DOHH2 (cell line): ENCODE data around the gene ZNF341.

Experiments used
- H3F3A ChIP-seq: fragments of 200-600 bp; sonication (generic), shearing (Covaris generic); 2 replicates; pipeline ENCODE4 v1.6.0; 2016; ENCODE audit warnings: antibody characterized with exemption, mild to moderate bottlenecking; ENCODE audit not compliant: control insufficient read depth, insufficient read depth
- H3K27ac ChIP-seq: fragments of 200-600 bp; sonication (generic); 2 replicates; pipeline ENCODE4 v1.5.1; 2014; ENCODE audit warnings: low read depth, mild to moderate bottlenecking, low read length, moderate library complexity
- H3K27me3 ChIP-seq: fragments of 200-600 bp; sonication (generic); 2 replicates; pipeline ENCODE4 v1.6.1; 2014; ENCODE audit warnings: mild to moderate bottlenecking, low read length, mixed read lengths; ENCODE audit not compliant: control insufficient read depth
- H3K36me3 ChIP-seq: fragments of 200-600 bp; sonication (generic); 2 replicates; pipeline ENCODE4 v1.6.1; 2014; ENCODE audit warnings: mild to moderate bottlenecking, low read length, moderate library complexity, mixed read lengths; ENCODE audit not compliant: control insufficient read depth
- H3K4me1 ChIP-seq: fragments of 200-600 bp; sonication (generic); 2 replicates; pipeline ENCODE4 v1.6.1; 2014; ENCODE audit warnings: mild to moderate bottlenecking, low read length, mixed read lengths; ENCODE audit not compliant: control insufficient read depth
- H3K4me2 ChIP-seq: fragments of 200-600 bp; sonication (generic); 2 replicates; pipeline ENCODE4 v1.6.0; 2014; ENCODE audit warnings: mild to moderate bottlenecking, low read length, moderate library complexity
- H3K4me3 ChIP-seq: fragments of 200-600 bp; sonication (generic); 2 replicates; pipeline ENCODE4 v1.5.1; 2014; ENCODE audit warnings: mild to moderate bottlenecking, low read length, mixed read lengths
- H3K79me2 ChIP-seq: fragments of 200-600 bp; sonication (generic); 2 replicates; pipeline ENCODE4 v1.6.1; 2014; ENCODE audit warnings: mild to moderate bottlenecking, low read length, mixed read lengths; ENCODE audit not compliant: control insufficient read depth
- H3K9me2 ChIP-seq: fragments of 200-600 bp; sonication (generic); replicated peaks from 2 replicates; pipeline ENCODE4 v1.6.1; 2014; ENCODE audit warnings: mild to moderate bottlenecking, low read length, mixed read lengths; ENCODE audit not compliant: control insufficient read depth
- H3K9me3 ChIP-seq: fragments of 200-600 bp; sonication (generic); 2 replicates; pipeline ENCODE4 v1.6.1; 2014; ENCODE audit warnings: antibody characterized with exemption, low read length, mixed read lengths; ENCODE audit not compliant: control insufficient read depth, insufficient read depth
- H4K20me1 ChIP-seq: fragments of 200-600 bp; sonication (generic); 2 replicates; pipeline ENCODE4 v1.6.0; 2014; ENCODE audit warnings: low read depth, mild to moderate bottlenecking, antibody characterized with exemption, low read length, moderate library complexity; ENCODE audit not compliant: control insufficient read depth, insufficient read depth
- EZH2phosphoT487 ChIP-seq: fragments of 200-600 bp; sonication (generic); IDR thresholded peaks from 2 replicates; pipeline ENCODE4 v1.6.1; 2017; ENCODE audit warnings: borderline replicate concordance, mild to moderate bottlenecking, antibody characterized with exemption, low read length, moderate library complexity, mixed read lengths
- TF ChIP-seq, protein P1 (sequence below): fragments of 200-600 bp; sonication (generic); IDR thresholded peaks from one replicate; pipeline ENCODE4 v1.5.1; 2014; ENCODE audit warnings: antibody characterized with exemption, mild to moderate bottlenecking, low read depth, low read length; ENCODE audit not compliant: poor library complexity, severe bottlenecking

ZNF341 gene

DNA sequence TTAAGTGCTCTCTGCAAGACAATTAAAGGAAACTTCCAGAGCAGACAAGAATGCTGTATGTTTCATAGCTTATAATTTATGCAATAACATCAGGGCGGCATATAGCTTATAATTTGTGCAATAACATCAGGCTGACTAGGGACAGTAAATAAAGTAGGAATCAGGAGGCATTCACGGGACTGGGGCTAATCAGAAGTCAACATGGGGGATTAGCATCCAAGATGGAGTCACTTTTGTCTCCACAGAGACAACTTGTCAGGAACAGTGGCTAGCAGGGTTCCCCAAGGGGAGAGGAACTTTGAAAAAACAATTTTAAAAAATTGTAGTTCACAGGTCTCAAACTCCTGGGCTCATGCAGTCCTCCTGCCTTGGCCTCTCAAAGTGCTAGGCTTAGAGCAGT, 3.3 kb upstream of the ZNF341 start:
- Histone ChIP-seq H3F3A (peaks cover 11% of the 10 kb centered on the region), H4K20me1 (no peaks in the 10 kb centered on the region), H3K27me3 (no peaks in the 10 kb centered on the region), H3K36me3 (no peaks in the 10 kb centered on the region), H3K4me1 (peaks cover 16% of the 10 kb centered on the region), H3K4me2 (no peak overlapping the region), H3K9me3 (no peaks in the 10 kb centered on the region), H3K79me2 (no peaks in the 10 kb centered on the region), H3K9me2 (no peaks in the 10 kb centered on the region), H3K4me3 (no peak overlapping the region), H3K27ac (no peak overlapping the region)
- TF ChIP-seq, protein P1, sequence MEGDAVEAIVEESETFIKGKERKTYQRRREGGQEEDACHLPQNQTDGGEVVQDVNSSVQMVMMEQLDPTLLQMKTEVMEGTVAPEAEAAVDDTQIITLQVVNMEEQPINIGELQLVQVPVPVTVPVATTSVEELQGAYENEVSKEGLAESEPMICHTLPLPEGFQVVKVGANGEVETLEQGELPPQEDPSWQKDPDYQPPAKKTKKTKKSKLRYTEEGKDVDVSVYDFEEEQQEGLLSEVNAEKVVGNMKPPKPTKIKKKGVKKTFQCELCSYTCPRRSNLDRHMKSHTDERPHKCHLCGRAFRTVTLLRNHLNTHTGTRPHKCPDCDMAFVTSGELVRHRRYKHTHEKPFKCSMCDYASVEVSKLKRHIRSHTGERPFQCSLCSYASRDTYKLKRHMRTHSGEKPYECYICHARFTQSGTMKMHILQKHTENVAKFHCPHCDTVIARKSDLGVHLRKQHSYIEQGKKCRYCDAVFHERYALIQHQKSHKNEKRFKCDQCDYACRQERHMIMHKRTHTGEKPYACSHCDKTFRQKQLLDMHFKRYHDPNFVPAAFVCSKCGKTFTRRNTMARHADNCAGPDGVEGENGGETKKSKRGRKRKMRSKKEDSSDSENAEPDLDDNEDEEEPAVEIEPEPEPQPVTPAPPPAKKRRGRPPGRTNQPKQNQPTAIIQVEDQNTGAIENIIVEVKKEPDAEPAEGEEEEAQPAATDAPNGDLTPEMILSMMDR = no peak
- no peak for TF ChIP-seq EZH2phosphoT487

DNA sequence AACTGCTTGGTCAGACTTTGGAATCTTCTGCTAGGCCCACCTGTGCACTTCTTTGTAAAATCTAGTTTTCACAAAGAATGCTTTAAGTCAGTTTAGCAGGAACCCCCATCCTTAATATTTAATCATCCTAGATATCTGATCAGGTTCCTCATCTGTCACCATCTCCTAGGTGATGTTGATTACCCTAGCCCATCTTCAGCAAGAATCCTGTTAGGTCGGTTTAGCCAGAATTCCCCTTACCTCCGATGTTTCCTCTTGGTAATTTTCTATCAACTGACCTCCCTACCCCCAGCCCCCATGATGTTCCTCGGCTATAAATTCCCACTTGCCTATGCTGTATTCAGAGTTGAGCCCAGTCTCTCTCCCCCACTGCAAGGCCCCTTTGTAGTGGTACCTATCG, 2.7 kb upstream of the ZNF341 start:
- Histone ChIP-seq H3K79me2 (no peaks in the 10 kb centered on the region), H3K9me2 (no peaks in the 10 kb centered on the region), H3K27ac (no peak overlapping the region), H3K27me3 (no peaks in the 10 kb centered on the region), H3K9me3 (no peaks in the 10 kb centered on the region), H3K4me1 (peaks cover 22% of the 10 kb centered on the region), H3K4me3 (no peak overlapping the region), H3K4me2 (no peak overlapping the region), H3K36me3 (no peaks in the 10 kb centered on the region), H3F3A (peaks cover 17% of the 10 kb centered on the region), H4K20me1 (no peaks in the 10 kb centered on the region)
- TF ChIP-seq EZH2phosphoT487 = no peak
- TF ChIP-seq, protein P1 = no peak

DNA sequence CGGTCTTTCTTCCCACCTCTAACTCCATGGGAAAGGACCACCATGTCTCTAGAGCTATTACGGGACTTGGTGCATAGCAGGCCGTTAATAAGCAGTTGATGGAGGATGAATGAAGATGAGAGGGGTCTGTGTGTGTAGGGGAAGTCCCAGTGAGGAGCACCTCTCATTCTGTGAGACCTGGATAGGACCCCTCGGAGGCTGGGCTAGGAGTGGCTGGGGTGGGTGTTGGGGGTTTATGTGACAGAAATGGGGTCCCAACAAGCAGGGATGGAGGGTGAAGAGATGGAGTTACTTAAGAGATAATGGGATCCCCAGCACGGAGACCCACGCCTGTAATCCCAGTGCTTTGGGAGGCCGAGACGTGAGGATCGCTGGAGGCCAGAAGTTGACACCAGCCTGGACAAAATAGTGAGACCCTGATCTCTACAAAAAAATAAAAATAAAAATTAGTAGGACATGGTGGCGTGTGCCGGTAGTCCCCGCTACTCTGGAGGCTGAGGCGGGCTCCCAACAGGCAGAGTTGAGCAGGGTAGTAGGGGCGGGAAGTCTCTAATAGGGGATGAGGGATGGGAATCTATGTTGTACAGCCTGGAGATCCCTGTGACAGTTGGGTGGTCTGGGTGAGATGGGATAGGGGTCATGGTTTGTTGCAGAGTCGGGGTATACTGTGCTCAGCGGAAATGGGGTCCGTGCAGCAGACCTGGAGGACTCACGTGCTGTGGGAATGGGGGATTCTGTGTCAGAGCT, 677 bp upstream of the ZNF341 start:
- Histone ChIP-seq H3K4me2 (peak overlapping the region; percentile 74), H3K4me3 (peak overlapping the region; percentile 71), H3K27me3 (no peaks in the 10 kb centered on the region), H3K4me1 (peaks cover 27% of the 10 kb centered on the region), H3K9me3 (peaks cover 1% of the 10 kb centered on the region; the same call in 1 of the 2 replicates), H3K9me2 (no peaks in the 10 kb centered on the region), H3K79me2 (no peaks in the 10 kb centered on the region), H3K27ac (peak overlapping the region; percentile 23; the same call in 1 of the 2 replicates), H4K20me1 (no peaks in the 10 kb centered on the region), H3K36me3 (no peaks in the 10 kb centered on the region), H3F3A (peaks cover 22% of the 10 kb centered on the region)
- TF ChIP-seq, protein P1 = no peak
- no peak for TF ChIP-seq EZH2phosphoT487
